ENCODE measurements around the gene ARHGAP42. TPM values are rescaled to one million over a fixed set of nuclear protein-coding genes. Genes with fewer than 3 reads are reported as not detected.

Gene ARHGAP42
- total RNA-seq, 4 donors from 2014 or later, result 5.1 to 10.6 (median 8.0) TPM

DNA sequence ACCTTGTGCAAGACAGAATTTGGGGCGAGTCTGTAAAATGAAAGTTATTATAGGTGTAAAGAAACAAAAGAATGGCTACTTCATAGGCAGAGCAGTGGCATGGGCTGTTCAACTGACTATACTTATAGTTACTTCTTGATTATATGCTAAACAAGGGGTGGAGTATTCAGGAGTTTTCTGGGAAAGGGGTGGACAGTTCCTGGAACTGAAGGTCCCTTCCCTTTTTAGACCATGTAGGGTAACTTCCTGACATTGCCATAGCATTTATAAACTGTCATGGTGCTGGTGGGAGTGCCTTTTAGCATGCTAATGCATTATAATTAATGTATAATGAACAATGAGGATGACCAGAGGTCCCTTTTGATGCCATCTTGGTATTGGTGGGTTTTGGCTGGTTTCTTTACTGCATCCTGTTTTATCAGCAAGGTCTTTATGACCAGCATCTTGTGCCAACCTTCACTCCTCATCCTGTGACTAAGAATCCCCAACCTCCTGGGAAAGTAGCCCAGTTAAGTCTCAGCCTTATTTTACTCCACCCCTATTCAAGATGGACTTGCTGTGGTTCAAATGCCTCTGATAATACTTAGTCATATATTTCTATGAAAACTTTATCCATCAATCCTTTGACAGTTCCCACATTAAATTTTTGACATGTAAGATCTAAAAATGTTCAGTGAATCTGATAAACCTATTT, 118.6 kb downstream of the ARHGAP42 start:
- Histone ChIP-seq H3K9me3 (no peaks in the 10 kb centered on the region), H3K4me3 (no peak overlapping the region), H3K4me1 (peaks cover 0 to 8% (median 3%) of the 10 kb centered on the region in 4 donors), H3K27me3 (no peaks in the 10 kb centered on the region), H3K27ac (replicated peaks in 1 of 4) (no peak overlapping the region), H3K36me3 (no peaks in the 10 kb centered on the region)
- DNase-seq (ENCODE audit: extremely low spot score), result no peak
- WGBS, result 97% methylated on average over 1 of the region's 1 CpG
- TF ChIP-seq POLR2A (IDR thresholded peaks at IDR 0.05; ENCODE audit: low read depth), result no peak
- no peak for TF ChIP-seq EP300 (IDR thresholded peaks at IDR 0.05)
- TF ChIP-seq, protein P1, sequence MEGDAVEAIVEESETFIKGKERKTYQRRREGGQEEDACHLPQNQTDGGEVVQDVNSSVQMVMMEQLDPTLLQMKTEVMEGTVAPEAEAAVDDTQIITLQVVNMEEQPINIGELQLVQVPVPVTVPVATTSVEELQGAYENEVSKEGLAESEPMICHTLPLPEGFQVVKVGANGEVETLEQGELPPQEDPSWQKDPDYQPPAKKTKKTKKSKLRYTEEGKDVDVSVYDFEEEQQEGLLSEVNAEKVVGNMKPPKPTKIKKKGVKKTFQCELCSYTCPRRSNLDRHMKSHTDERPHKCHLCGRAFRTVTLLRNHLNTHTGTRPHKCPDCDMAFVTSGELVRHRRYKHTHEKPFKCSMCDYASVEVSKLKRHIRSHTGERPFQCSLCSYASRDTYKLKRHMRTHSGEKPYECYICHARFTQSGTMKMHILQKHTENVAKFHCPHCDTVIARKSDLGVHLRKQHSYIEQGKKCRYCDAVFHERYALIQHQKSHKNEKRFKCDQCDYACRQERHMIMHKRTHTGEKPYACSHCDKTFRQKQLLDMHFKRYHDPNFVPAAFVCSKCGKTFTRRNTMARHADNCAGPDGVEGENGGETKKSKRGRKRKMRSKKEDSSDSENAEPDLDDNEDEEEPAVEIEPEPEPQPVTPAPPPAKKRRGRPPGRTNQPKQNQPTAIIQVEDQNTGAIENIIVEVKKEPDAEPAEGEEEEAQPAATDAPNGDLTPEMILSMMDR (IDR thresholded peaks at IDR 0.05), result no peak
- no peak for TF ChIP-seq POLR2AphosphoS5 (IDR thresholded peaks at IDR 0.05)
- intact Hi-C loops (cut with DNase I), result no loop called here

DNA sequence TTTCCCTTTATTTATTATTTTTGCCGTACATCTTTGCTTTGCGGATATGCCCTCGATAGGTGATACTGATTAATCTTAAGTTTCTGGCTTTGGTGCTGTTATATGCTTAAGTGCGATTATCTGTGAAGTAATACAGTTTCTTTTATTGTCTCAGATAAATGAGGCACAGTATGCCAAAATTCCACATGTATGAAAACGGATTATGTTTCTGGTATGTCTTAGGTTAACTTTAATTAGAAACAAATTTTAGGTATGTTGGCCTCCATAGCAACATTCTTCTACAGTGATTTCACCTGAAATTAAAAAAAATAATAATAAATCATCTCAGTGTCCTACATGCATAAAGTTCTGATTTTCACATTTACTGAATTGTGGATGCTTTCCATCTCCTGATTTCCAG, 119.2 kb downstream of the ARHGAP42 start:
- H3K4me3 ChIP-seq, result no peak overlapping the region
- no peak for DNase-seq (ENCODE audit: extremely low spot score)
- no peaks in the 10 kb centered on the region for H3K36me3 ChIP-seq
- no peaks in the 10 kb centered on the region for H3K27me3 ChIP-seq
- WGBS, result 67% methylated on average over 5 of the region's 5 CpGs
- no peaks in the 10 kb centered on the region for H3K9me3 ChIP-seq
- H3K4me1 ChIP-seq, result peaks cover 0 to 8% (median 3%) of the 10 kb centered on the region in 4 donors
- intact Hi-C loops (cut with DNase I), result no loop called here
- no peak for TF ChIP-seq POLR2AphosphoS5 (IDR thresholded peaks at IDR 0.05)
- TF ChIP-seq EP300 (IDR thresholded peaks at IDR 0.05), result no peak
- TF ChIP-seq, protein P1 (IDR thresholded peaks at IDR 0.05), result no peak
- no peak for TF ChIP-seq POLR2A (IDR thresholded peaks at IDR 0.05; ENCODE audit: low read depth)
- H3K27ac ChIP-seq (replicated peaks in 1 of 4), result no peak overlapping the region

DNA sequence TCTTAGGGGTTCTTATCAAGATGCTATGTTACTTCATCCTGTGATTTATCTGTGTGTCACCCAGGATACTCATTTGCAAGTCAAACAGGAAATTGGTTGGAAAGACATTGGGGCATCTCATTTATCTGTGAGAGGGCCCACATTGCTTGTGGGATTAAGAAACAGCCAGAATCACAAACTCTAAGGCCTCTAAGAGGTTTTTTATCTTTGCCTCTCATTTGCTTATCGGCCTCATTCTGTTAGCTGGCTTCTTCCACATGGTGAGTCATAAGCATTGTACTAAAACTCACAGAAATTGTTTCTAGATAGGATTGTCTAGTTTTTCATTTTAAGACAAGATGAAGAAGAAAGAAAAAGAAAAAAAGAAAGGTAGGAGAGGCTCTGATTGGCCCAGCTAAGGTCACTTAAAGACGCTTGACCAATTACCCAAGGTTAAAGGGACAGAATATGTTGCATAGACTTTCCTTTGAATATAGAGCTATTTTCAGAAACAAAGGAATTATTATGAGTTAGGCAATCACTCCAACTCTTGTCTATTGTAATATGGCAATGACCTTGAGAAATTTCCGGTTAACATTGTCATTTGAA, 121.9 kb downstream of the ARHGAP42 start:
- Histone ChIP-seq H3K27me3 (no peaks in the 10 kb centered on the region), H3K4me1 (peaks cover 0 to 8% (median 3%) of the 10 kb centered on the region in 4 donors), H3K9me3 (no peaks in the 10 kb centered on the region), H3K36me3 (no peaks in the 10 kb centered on the region), H3K27ac (replicated peaks in 1 of 4) (no peak overlapping the region), H3K4me3 (no peak overlapping the region)
- TF ChIP-seq POLR2A (IDR thresholded peaks at IDR 0.05; ENCODE audit: low read depth), result no peak
- TF ChIP-seq POLR2AphosphoS5 (IDR thresholded peaks at IDR 0.05), result no peak
- TF ChIP-seq, protein P1 (IDR thresholded peaks at IDR 0.05), result no peak
- no peak for TF ChIP-seq EP300 (IDR thresholded peaks at IDR 0.05)
- DNase-seq (ENCODE audit: extremely low spot score), result no peak
- 86% methylated on average over 3 of the region's 3 CpGs for WGBS
- intact Hi-C loops (cut with DNase I), result no loop called here

GRCh38 chr11:100810146-100810545, 123.1 kb downstream of the ARHGAP42 start:
- H3K36me3 ChIP-seq, result no peaks in the 10 kb centered on the region
- no peak for DNase-seq (ENCODE audit: extremely low spot score)
- H3K27ac ChIP-seq (replicated peaks in 1 of 4), result no peak overlapping the region
- no peak for TF ChIP-seq POLR2A (IDR thresholded peaks at IDR 0.05; ENCODE audit: low read depth)
- no peak for TF ChIP-seq POLR2AphosphoS5 (IDR thresholded peaks at IDR 0.05)
- no peak for TF ChIP-seq EP300 (IDR thresholded peaks at IDR 0.05)
- TF ChIP-seq, protein P1 (IDR thresholded peaks at IDR 0.05), result no peak
- H3K4me1 ChIP-seq, result peaks cover 0 to 8% (median 3%) of the 10 kb centered on the region in 4 donors
- no peaks in the 10 kb centered on the region for H3K27me3 ChIP-seq
- 78% methylated on average over 2 of the region's 2 CpGs for WGBS
- H3K9me3 ChIP-seq, result no peaks in the 10 kb centered on the region
- intact Hi-C loops (cut with DNase I), result no loop called here
- H3K4me3 ChIP-seq, result no peak overlapping the region
